ENCODE results near the gene ALMS1.

DNA sequence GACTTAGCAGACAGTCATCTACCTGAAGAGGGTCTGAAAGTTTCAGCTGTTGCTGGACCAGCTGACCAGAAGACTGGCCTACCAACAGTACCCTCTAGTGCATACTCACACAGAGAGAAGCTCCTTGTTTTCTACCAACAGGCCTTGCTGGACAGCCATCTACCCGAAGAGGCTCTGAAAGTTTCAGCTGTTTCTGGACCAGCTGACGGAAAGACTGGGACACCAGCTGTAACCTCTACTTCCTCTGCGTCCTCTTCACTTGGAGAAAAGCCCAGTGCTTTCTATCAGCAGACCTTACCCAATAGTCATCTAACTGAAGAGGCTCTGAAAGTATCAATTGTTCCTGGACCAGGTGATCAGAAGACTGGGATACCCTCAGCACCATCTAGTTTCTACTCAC, 63.2 kb downstream of the ALMS1 start:
- TF ChIP-seq, protein P1, sequence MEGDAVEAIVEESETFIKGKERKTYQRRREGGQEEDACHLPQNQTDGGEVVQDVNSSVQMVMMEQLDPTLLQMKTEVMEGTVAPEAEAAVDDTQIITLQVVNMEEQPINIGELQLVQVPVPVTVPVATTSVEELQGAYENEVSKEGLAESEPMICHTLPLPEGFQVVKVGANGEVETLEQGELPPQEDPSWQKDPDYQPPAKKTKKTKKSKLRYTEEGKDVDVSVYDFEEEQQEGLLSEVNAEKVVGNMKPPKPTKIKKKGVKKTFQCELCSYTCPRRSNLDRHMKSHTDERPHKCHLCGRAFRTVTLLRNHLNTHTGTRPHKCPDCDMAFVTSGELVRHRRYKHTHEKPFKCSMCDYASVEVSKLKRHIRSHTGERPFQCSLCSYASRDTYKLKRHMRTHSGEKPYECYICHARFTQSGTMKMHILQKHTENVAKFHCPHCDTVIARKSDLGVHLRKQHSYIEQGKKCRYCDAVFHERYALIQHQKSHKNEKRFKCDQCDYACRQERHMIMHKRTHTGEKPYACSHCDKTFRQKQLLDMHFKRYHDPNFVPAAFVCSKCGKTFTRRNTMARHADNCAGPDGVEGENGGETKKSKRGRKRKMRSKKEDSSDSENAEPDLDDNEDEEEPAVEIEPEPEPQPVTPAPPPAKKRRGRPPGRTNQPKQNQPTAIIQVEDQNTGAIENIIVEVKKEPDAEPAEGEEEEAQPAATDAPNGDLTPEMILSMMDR (IDR thresholded peaks at IDR 0.05) = no peak
- TF ChIP-seq POLR2A (IDR thresholded peaks at IDR 0.05) = no peak
